GM12873 (cell line): ENCODE results near the gene MMP8.
A peak's percentile ranks its signal among the peaks of the same experiment; 100 is the strongest.

Experiments used
- TF ChIP-seq, protein P1 (sequence below): IDR thresholded peaks from 2 replicates; pipeline ENCODE4 v1.5.1; 2012; ENCODE audit warnings: low read depth, mild to moderate bottlenecking, moderate library complexity, low read length, control low read depth; ENCODE audit not compliant: insufficient read depth; ENCODE audit errors: missing control alignments

Gene MMP8

DNA sequence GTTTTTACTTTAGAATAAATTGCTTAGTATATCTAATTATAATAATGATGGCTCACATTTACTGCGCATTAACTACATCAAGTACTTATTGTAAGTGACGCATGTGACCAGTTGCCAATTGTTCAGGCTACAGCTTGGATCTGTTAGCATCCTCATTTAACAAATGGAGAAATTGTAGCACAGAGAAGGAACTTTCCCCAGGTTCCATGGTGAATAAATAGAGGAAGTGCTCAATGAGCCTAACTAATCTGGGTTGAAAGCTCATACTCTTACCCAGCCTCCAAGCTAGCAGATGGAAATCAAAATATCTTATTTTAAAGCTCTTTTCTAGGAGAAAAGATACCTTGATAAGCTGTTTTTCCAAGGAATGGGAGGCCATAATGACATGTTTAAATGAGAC lies 39.0 kb downstream of the MMP8 start:
- TF ChIP-seq, protein P1, sequence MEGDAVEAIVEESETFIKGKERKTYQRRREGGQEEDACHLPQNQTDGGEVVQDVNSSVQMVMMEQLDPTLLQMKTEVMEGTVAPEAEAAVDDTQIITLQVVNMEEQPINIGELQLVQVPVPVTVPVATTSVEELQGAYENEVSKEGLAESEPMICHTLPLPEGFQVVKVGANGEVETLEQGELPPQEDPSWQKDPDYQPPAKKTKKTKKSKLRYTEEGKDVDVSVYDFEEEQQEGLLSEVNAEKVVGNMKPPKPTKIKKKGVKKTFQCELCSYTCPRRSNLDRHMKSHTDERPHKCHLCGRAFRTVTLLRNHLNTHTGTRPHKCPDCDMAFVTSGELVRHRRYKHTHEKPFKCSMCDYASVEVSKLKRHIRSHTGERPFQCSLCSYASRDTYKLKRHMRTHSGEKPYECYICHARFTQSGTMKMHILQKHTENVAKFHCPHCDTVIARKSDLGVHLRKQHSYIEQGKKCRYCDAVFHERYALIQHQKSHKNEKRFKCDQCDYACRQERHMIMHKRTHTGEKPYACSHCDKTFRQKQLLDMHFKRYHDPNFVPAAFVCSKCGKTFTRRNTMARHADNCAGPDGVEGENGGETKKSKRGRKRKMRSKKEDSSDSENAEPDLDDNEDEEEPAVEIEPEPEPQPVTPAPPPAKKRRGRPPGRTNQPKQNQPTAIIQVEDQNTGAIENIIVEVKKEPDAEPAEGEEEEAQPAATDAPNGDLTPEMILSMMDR = no peak

- TF ChIP-seq, protein P1 = no peak
These were observed 39.4 kb downstream of the MMP8 start for GRCh38 chr11:102685338-102685737.

- TF ChIP-seq, protein P1 = peak; percentile 27
These were observed 41.5 kb downstream of the MMP8 start for GRCh38 chr11:102683277-102683676.

GRCh38 chr11:102680945-102681344 lies 43.8 kb downstream of the MMP8 start:
- TF ChIP-seq, protein P1 = no peak

DNA sequence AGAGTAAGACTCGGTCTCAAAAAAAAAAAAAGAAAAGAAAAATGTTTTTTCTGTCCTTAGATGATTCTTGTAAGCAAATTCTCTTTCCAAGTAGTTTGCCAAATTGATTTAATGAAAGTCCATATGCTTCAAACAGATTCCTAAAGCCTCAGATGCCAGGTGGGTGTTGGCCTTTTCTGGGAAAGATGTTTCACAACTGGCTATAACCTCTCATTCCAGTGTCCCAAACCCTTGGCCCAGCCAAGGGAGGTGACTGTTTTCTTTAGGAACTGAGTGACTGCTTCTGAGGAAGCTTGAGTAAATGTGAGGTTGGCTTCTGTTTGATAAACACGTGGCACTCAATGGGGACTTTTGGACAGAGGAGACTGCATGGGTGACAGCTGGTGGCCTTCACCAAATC lies 46.7 kb downstream of the MMP8 start:
- TF ChIP-seq, protein P1 = no peak

DNA sequence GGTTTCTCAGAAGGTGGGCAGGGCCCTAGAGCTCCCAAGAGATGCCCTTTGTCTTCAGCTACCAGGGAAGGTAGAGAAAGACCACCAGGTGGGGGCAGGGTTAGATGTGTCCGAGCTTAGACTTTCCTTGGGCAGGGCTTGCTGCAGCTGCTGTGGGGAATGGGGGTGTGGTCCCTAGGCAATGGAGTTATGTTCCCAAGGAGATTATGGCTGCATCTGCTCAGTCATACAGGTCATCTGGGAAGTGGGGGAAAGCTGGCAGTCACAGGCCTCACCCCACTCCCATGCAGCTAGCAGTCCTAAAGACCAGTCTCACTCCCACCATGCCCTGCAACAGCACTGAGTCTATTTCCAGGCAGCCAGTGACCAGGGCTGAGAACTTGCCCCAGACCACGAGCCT lies 48.7 kb downstream of the MMP8 start:
- TF ChIP-seq, protein P1 = no peak

DNA sequence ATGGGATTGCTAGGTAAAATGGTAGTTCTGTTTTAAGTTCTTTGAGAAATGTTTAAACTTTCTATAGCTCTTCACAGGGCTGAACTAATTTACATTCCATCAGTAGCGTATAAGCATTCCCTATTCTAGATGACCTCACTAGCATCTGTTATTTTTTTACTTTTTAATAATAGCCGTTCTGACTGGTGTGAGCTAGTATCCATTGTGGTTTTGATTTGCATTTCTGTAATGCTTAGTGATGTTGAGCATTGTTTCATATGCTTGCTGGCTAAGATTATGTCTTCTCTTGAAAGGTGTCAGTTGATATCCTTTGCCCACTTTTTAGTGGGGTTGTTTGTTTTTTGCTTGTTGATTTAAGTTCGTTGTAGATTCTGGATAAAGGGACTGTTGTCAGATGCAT lies 55.1 kb downstream of the MMP8 start:
- TF ChIP-seq, protein P1 = no peak

GRCh38 chr11:102666331-102666957 lies 58.3 kb downstream of the MMP8 start:
- TF ChIP-seq, protein P1 = peak; percentile 84
